GM18520 (cell line): ENCODE measurements around the gene GSE1.

Source experiments
- ATAC-seq: cut with Tn5 transposase; IDR thresholded peaks from one replicate; pipeline ENCODE4 v1.9.1; 2021; ENCODE audit not compliant: unreplicated experiment

GSE1 gene

GRCh38 chr16:85573696-85574641, 39.2 kb upstream of the GSE1 start:
- ATAC-seq: no peak

GRCh38 chr16:85574672-85575475, 38.2 kb upstream of the GSE1 start:
- no peak for ATAC-seq

GRCh38 chr16:85575920-85576319, 37.2 kb upstream of the GSE1 start:
- no peak for ATAC-seq

GRCh38 chr16:85576944-85577343, 36.2 kb upstream of the GSE1 start:
- no peak for ATAC-seq

GRCh38 chr16:85577899-85578598, 35.1 kb upstream of the GSE1 start:
- no peak for ATAC-seq

- ATAC-seq: no peak
These were observed 34.5 kb upstream of the GSE1 start for GRCh38 chr16:85578599-85578948.

GRCh38 chr16:85579191-85579590, 33.9 kb upstream of the GSE1 start:
- no peak for ATAC-seq

DNA sequence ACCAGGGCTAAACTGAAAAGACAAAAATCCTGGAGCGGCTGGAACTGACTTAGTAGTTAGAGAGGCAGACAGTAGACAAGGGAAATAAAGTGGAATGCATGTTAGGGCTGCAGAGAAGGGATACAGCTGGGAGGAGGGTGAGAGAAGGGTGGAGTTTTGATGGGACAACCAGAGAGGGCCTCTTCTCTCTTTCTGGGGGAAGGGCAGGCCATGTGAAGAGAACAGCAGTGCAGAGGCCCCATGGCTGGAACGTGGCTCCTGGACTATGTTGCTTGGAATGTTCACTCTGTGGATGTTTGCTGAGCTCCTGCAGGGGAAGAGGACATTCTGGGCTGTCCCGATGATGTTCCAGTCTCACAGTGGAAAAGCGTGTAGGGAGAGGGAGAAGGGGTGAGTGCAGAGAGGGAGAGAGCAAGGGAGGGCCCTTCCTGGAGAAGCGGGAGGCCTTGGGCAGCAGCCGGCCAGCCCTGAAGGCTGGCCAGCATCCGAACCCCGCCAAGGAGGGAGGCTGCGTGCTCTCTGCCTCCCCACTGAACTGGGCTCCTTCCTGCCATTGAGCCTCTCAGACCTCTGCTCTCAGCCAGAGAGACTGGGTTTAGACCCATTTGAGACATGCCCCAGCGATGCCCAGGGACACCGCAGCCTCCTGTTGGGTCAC, 33.1 kb upstream of the GSE1 start:
- no peak for ATAC-seq

- ATAC-seq: no peak
These were observed 32.4 kb upstream of the GSE1 start for GRCh38 chr16:85580684-85581083.

- no peak for ATAC-seq
These were observed 30.7 kb upstream of the GSE1 start for GRCh38 chr16:85582229-85582991.

DNA sequence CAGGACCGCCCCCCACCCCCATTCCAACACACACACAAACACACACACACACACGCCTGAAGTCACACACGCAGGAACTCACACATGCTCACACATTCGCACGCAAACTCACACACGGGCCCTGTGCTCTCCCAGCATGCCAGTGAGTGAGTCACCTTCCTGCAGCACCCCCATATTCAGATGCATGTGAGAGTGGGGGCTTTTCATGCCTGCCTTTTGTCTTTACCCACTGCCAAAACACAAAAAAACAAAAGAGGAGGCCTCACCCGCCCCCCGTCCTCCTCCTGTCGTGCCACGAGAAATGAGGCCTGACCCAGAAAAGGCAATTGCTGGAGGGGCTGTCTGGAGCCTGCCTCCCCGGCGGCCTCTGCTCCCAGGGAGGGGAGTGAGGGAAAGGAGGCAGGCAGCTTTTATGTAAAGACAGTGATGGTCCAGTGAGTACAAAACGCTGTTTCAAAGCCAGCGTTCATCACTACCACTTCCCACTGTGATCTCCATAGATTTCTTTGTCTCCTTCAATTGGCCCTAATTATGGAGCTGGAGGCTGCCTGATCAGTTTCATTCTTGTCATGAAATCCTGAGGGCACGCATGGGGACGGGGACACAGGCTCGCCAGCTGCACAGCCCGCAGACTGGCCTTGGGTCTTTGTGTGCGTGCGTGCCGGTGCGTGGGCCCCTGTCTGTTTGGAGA, 29.5 kb upstream of the GSE1 start:
- ATAC-seq: no peak

- no peak for ATAC-seq
These were observed 28.9 kb upstream of the GSE1 start for GRCh38 chr16:85584267-85584666.

DNA sequence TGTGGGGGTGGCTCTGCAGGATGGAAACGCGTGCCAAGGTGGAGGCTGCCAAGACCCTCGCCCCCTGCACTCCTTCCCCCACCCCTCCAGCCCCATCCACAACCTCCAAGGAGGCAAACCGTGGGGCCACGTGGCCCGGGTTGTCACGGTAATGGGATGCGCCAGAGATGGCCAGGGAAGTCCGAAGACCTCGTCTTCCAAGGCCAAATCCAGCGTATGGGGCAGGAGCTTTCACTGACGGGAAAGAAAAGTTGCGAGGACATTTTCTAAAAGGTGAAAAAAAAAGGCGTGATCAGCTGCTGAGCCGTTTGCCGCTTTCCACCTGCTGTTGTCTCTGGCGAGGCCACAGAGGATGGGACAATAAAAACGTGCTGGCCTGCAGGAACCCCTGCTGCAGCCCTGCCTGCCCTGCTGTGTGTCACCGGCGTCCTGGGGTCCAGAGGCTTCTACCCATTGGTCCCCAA, 28.3 kb upstream of the GSE1 start:
- ATAC-seq: no peak

DNA sequence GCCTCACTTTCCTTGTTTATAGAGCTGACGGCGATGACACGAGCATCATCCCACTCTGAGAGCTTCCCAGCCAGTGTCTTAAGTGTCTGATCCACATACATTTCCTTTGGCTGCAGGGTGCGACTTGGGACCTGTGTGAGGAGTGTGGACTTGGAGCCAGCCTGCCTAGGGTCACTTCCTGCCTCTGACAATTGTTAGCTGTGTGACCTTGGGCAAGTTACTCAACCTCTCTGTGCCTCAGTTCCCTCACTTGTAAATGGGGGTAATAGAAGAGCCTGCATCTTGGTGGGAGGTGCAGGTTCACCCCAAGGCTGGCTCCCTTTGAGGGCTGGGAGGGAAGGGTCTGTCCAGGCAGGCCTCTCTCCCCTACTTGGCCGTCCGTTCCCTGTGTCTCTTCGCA, 27.4 kb upstream of the GSE1 start:
- ATAC-seq: no peak

DNA sequence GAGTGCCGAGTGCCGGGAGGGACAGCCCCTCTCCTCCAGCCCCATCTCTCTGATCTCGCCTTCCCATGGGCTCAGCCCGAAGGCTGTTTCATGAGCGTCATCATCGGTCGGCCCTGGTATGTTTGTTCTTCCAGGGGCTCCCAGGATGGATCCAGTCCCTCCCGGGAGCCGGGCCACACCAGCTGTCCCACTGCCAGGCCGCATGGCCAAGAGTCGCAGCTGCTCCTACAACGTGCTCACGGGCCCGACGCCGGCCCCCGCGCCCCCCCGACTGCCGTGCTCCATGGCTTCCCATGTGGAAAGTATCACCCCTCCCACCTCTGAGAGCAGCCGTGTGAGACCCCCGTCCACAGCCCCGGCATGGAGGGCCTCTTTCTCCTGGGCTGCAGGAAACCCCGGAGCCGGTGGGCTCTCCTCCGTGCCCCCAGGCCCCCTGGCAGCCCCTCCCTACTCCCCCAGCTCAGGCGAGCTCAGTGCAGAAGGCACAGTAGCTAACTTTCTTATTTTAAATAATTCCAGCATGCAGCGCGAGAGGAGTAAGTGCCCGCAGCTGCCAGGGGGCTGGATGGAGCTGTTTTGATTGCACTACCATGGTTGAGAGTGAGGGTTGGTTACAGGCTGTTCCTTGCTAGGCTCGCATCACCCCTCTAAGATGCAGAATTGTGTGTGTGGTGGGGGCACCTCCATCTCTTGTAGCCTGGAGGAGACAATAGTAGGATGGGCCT, 26.6 kb upstream of the GSE1 start:
- no peak for ATAC-seq

GRCh38 chr16:85587762-85588556, 25.2 kb upstream of the GSE1 start:
- no peak for ATAC-seq

GRCh38 chr16:85588562-85589503, 24.3 kb upstream of the GSE1 start:
- ATAC-seq: no peak
